ENCODE results near the gene RAB8B. TPM values are rescaled to one million over a fixed set of nuclear protein-coding genes. Genes with fewer than 3 reads are reported as not detected.
"Not testable (repeated sequence)": the region's sequence is repeated elsewhere in the genome, so short reads cannot be mapped to it uniquely, and the experiment has no call there.

RAB8B gene
- total RNA-seq, 2 experiments from 2014 or later, result 91.5 to 93.1 TPM

DNA sequence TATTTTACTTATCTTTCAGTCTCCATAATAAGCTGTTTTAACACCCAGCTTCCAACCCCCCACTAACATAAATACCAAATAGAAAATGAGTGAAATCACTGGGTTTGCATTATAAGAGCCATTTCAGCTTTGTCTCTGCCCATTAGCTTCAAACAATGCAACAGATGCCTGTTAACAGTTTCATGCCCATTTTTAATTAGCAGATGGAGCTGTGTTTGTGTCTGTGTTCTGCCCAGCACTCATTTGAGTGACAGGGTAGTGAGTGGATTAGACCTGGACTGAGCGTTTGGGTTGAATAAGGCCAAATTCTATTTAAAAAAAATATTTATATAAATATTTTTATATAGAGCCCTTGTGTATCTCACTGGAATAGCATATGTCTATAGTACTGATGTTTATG is 7.4 kb downstream of the RAB8B start:
- peaks cover 91% of the 10 kb centered on the region for H3K4me1 Mint-ChIP-seq (ENCODE audit: low read depth)
- peak overlapping the region; percentile 87 for H3K27ac Mint-ChIP-seq
- H3K9me3 Mint-ChIP-seq, result no peaks in the 10 kb centered on the region
- no peaks in the 10 kb centered on the region for H3K27me3 Mint-ChIP-seq (ENCODE audit: low read depth)
- no peak overlapping the region for H3K4me3 Mint-ChIP-seq
- DNase-seq, result no peak
- intact Hi-C loops (cut with micrococcal nuclease), result loop anchor here (10.0 kb wide), 1 partner anchor 1132 kb away; the partner anchor contains the start of genes C2CD4A and VPS13C
- H3K36me3 Mint-ChIP-seq (ENCODE audit: low read depth), result peaks cover 24% of the 10 kb centered on the region
- CTCF ChIA-PET, result interaction anchor here (0.8 to 2.3 kb wide), 5 partner anchors 14 to 40 kb away, joined by 3 to 5 read pairs (median 5); partner anchors contain the start of gene RPS27L

GRCh38 chr15:63197626-63198025 is 8.2 kb downstream of the RAB8B start:
- CTCF ChIA-PET, result interaction anchor here (1.6 kb wide), 1 partner anchor 31 kb away, joined by 5 read pairs; no protein-coding TSS in a partner anchor
- no peak for DNase-seq

DNA sequence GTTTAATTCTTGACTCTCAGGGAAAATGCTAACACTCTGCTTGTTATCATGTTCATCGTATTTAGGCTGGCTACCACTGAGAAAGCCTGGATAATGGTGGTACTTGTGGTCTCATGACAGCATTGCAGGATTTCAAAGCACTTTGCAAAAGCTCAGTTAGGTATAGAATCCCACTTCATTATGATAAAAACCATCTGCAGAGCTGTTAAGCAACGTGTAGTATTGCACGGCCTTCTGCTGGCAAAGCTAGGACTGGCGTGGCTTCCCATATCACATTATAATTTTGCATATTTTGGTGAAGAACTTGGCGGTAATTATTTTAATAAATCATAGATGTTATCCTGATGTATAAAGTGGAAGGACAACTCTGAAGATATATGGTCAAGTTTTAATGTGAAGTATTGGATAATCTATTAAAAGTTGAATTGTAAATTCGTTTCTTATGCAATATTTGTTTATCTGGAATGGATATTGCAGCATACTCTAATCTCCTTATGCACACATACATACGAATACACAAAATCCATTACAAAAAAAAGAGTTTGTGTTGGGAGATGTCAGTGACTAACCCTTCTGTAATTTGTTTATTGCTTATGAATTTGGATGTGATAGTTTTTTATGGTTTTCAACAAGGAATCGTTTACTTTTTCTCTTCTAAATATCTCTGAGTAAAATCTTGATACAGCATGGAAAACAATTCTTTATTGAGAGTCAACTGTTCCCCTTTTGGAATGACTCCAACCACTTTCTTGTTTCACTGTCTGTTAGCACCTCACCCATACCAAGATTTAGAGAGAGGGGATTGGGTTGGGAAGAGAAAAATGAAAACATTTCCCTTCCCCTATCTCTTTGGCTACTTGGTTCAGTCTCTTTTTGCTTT is 9.2 kb downstream of the RAB8B start:
- Mint-ChIP-seq H3K27ac (peak overlapping the region; percentile 74), H3K27me3 (ENCODE audit: low read depth) (no peaks in the 10 kb centered on the region), H3K4me3 (no peak overlapping the region), H3K36me3 (ENCODE audit: low read depth) (peaks cover 26% of the 10 kb centered on the region), H3K4me1 (ENCODE audit: low read depth) (peaks cover 91% of the 10 kb centered on the region), H3K9me3 (no peaks in the 10 kb centered on the region)
- DNase-seq, result no peak
- intact Hi-C loops (cut with micrococcal nuclease), result loop anchor here (10.0 kb wide), 1 partner anchor 1134 kb away; the partner anchor contains the start of genes C2CD4A and VPS13C
- CTCF ChIA-PET, result no interaction called here

More at GRCh38 chr15:63197626-63198025, 8.2 kb downstream of the RAB8B start:
- intact Hi-C loops (cut with micrococcal nuclease), result loop anchor here (10.0 kb wide), 1 partner anchor 1133 kb away; the partner anchor contains the start of genes C2CD4A and VPS13C
- Mint-ChIP-seq H3K27me3 (ENCODE audit: low read depth) (no peaks in the 10 kb centered on the region), H3K4me3 (no peak overlapping the region), H3K4me1 (ENCODE audit: low read depth) (peaks cover 90% of the 10 kb centered on the region), H3K9me3 (no peaks in the 10 kb centered on the region), H3K36me3 (ENCODE audit: low read depth) (peaks cover 27% of the 10 kb centered on the region), H3K27ac (peak overlapping the region; percentile 57)

GRCh38 chr15:63200464-63201249 is 11.3 kb downstream of the RAB8B start:
- CTCF ChIA-PET, result no interaction called here
- H3K27ac Mint-ChIP-seq, result peak overlapping the region; percentile 66
- intact Hi-C loops (cut with micrococcal nuclease), result no loop called here
- no peaks in the 10 kb centered on the region for H3K9me3 Mint-ChIP-seq
- peaks cover 89% of the 10 kb centered on the region for H3K4me1 Mint-ChIP-seq (ENCODE audit: low read depth)
- H3K27me3 Mint-ChIP-seq (ENCODE audit: low read depth), result no peaks in the 10 kb centered on the region
- DNase-seq, result no peak
- peak overlapping the region; percentile 0 for H3K4me3 Mint-ChIP-seq
- H3K36me3 Mint-ChIP-seq (ENCODE audit: low read depth), result peaks cover 22% of the 10 kb centered on the region

DNA sequence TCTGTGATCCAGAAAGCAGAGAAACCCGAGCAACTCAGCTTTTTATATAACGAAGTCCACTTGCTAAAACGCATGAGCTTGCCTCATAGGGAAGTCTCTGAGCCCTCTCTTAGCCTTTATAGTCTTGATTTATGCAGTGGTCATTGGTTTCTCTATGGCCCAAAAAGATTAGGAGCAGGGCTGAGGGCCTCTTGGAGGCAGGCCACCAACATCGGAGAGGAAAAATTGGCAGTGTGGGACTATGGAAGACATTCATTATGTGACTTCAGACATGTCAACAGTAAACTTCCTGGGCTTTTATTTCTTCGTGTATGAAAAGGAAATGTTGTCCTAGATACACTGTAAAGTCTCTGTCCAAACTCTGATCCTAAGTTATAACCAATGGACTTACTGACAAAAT is 13.5 kb downstream of the RAB8B start:
- Mint-ChIP-seq H3K27me3 (ENCODE audit: low read depth) (no peaks in the 10 kb centered on the region), H3K27ac (peak overlapping the region; percentile 53), H3K4me3 (no peak overlapping the region), H3K4me1 (ENCODE audit: low read depth) (peaks cover 88% of the 10 kb centered on the region), H3K9me3 (no peaks in the 10 kb centered on the region), H3K36me3 (ENCODE audit: low read depth) (peaks cover 25% of the 10 kb centered on the region)
- no peak for DNase-seq
- CTCF ChIA-PET, result interaction anchor here (1.1 to 2.5 kb wide), 3 partner anchors 8 to 36 kb away, joined by 3 to 12 read pairs (median 4); no protein-coding TSS in a partner anchor
- intact Hi-C loops (cut with micrococcal nuclease), result loop anchor here (1.0 kb wide), 2 partner anchors 9 to 11 kb away; no protein-coding TSS in a partner anchor

DNA sequence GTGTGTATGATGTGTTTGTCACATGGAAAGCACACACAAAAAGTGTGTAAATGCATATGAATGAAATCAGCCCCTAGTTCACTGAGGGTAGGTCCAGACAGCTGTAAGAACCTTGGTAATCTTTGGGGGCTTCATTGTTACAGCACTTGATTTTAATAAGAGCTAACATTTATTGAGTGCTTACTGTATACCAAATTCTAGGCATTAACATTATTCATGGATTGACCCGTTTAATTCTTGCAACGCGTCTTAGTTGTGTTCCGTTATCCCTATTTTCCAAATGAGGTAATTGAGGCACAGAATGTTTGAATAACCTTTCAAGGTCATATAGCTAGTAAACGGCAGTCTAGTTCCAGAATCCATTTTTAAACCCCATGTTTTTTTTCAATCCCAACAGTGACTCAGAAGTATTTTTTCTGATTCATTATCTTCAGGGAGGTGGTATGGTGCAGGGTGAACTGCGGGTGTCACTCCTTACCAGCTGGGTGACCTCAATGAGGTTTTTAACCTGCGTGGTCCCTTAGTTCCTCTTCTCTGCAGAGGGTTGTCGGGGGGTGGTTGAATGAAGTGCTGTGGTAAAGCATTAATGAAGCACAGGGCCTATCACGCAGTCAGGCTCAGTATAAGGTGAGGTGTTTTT is 14.2 kb downstream of the RAB8B start:
- Mint-ChIP-seq H3K27ac (peak overlapping the region; percentile 67), H3K4me1 (ENCODE audit: low read depth) (peaks cover 88% of the 10 kb centered on the region), H3K9me3 (no peaks in the 10 kb centered on the region), H3K36me3 (ENCODE audit: low read depth) (peaks cover 29% of the 10 kb centered on the region), H3K4me3 (no peak overlapping the region), H3K27me3 (ENCODE audit: low read depth) (no peaks in the 10 kb centered on the region)
- peak; percentile 75 for DNase-seq
- intact Hi-C loops (cut with micrococcal nuclease), result loop anchor here (1.0 kb wide), 2 partner anchors 9 to 11 kb away; no protein-coding TSS in a partner anchor
- CTCF ChIA-PET, result interaction anchor here (1.1 to 2.5 kb wide), 4 partner anchors 9 to 58 kb away, joined by 3 to 12 read pairs (median 4); no protein-coding TSS in a partner anchor

GRCh38 chr15:63206079-63206478 is 16.7 kb downstream of the RAB8B start:
- no peak for DNase-seq
- peaks cover 31% of the 10 kb centered on the region for H3K36me3 Mint-ChIP-seq (ENCODE audit: low read depth)
- H3K4me1 Mint-ChIP-seq (ENCODE audit: low read depth), result peaks cover 86% of the 10 kb centered on the region
- no peaks in the 10 kb centered on the region for H3K27me3 Mint-ChIP-seq (ENCODE audit: low read depth)
- no peak overlapping the region for H3K4me3 Mint-ChIP-seq
- H3K9me3 Mint-ChIP-seq, result no peaks in the 10 kb centered on the region
- intact Hi-C loops (cut with micrococcal nuclease), result no loop called here
- H3K27ac Mint-ChIP-seq, result peak overlapping the region; percentile 60
- CTCF ChIA-PET, result interaction anchor here (1.8 kb wide), 1 partner anchor 12 kb away, joined by 3 read pairs; no protein-coding TSS in a partner anchor

GRCh38 chr15:63208824-63209223 is 19.4 kb downstream of the RAB8B start:
- Mint-ChIP-seq H3K4me1 (ENCODE audit: low read depth) (peaks cover 89% of the 10 kb centered on the region), H3K27ac (peak overlapping the region; percentile 68), H3K36me3 (ENCODE audit: low read depth) (peaks cover 20% of the 10 kb centered on the region)
- CTCF ChIA-PET; H3K9me3 Mint-ChIP-seq; H3K27me3 Mint-ChIP-seq (ENCODE audit: low read depth); intact Hi-C loops (cut with micrococcal nuclease); H3K4me3 Mint-ChIP-seq; DNase-seq: not testable (repeated sequence)

DNA sequence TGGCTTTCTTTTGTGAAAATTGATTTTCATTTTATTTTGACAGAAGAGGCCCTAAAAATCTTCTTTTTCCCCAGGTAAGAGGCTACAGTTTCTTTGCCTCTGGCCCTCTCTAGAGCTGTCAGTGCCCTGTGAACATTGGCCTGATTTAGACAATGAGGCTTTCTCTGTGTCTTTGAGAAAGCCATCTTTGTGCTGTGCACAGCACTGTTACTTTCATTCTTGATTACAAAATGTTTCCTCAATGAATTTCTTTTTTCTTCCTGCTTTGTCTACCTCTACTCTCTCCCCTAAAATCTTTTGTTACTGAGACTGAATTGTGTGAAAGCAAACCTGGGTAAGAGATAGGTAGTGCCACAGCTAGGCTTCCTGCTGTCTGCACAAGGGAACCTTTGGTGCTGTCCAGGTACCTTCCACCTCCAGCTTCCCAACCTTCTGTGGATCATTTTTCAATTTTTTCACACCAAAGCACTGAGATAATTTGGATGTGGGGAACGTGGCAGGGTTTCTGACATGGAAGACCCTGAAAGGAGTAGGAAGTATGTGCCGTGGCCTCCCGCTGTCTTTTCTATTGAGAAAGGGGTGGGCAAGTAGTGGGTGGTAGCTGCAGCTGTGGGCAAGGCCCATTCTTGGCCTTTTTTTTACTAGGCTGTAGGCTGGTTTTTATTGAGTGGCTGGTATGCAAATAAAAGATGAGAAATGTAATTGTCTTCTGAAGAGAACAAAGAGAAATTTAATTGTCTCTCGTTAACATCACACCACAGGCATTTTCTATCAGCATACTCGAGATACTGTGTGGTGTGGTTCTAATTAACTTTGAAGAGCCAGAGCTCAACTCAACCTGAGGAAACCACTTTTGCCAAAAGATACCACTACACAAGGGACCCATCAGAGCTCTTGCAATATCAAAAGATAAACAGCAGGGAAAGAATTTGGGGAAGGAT is 21.0 kb downstream of the RAB8B start:
- no peak for DNase-seq
- peak overlapping the region; percentile 97 for H3K27ac Mint-ChIP-seq
- H3K9me3 Mint-ChIP-seq, result no peaks in the 10 kb centered on the region
- no peaks in the 10 kb centered on the region for H3K27me3 Mint-ChIP-seq (ENCODE audit: low read depth)
- CTCF ChIA-PET, result interaction anchor here (1.0 to 2.0 kb wide), 4 partner anchors 14 to 117 kb away, joined by 3 to 9 read pairs (median 4); no protein-coding TSS in a partner anchor
- intact Hi-C loops (cut with micrococcal nuclease), result loop anchor here (5.0 to 10.0 kb wide), 3 partner anchors 53 to 292 kb away; partner anchors contain the start of genes RPS27L and USP3
- H3K4me3 Mint-ChIP-seq, result peak overlapping the region; percentile 59
- peaks cover 90% of the 10 kb centered on the region for H3K4me1 Mint-ChIP-seq (ENCODE audit: low read depth)
- H3K36me3 Mint-ChIP-seq (ENCODE audit: low read depth), result peaks cover 20% of the 10 kb centered on the region

GRCh38 chr15:63211092-63211490 is 21.7 kb downstream of the RAB8B start:
- no peaks in the 10 kb centered on the region for H3K27me3 Mint-ChIP-seq (ENCODE audit: low read depth)
- no peaks in the 10 kb centered on the region for H3K9me3 Mint-ChIP-seq
- peaks cover 21% of the 10 kb centered on the region for H3K36me3 Mint-ChIP-seq (ENCODE audit: low read depth)
- peak overlapping the region; percentile 97 for H3K27ac Mint-ChIP-seq
- DNase-seq, result no peak
- peaks cover 90% of the 10 kb centered on the region for H3K4me1 Mint-ChIP-seq (ENCODE audit: low read depth)
- intact Hi-C loops (cut with micrococcal nuclease), result loop anchor here (5.0 to 10.0 kb wide), 3 partner anchors 54 to 291 kb away; partner anchors contain the start of genes RPS27L and USP3
- CTCF ChIA-PET, result interaction anchor here (0.6 to 2.0 kb wide), 5 partner anchors 15 to 117 kb away, joined by 3 to 9 read pairs (median 4); partner anchors contain the start of gene RAB8B
- peak overlapping the region; percentile 59 for H3K4me3 Mint-ChIP-seq

Measured in activated naive CD4-positive, alpha-beta T cell treated with anti-CD3 and anti-CD28 coated beads for 36 hours (primary cell).